ENCODE results near the gene ADAM11.
"Not testable (repeated sequence)": the region's sequence is repeated elsewhere in the genome, so short reads cannot be mapped to it uniquely, and the experiment has no call there.

ADAM11 gene, protein sequence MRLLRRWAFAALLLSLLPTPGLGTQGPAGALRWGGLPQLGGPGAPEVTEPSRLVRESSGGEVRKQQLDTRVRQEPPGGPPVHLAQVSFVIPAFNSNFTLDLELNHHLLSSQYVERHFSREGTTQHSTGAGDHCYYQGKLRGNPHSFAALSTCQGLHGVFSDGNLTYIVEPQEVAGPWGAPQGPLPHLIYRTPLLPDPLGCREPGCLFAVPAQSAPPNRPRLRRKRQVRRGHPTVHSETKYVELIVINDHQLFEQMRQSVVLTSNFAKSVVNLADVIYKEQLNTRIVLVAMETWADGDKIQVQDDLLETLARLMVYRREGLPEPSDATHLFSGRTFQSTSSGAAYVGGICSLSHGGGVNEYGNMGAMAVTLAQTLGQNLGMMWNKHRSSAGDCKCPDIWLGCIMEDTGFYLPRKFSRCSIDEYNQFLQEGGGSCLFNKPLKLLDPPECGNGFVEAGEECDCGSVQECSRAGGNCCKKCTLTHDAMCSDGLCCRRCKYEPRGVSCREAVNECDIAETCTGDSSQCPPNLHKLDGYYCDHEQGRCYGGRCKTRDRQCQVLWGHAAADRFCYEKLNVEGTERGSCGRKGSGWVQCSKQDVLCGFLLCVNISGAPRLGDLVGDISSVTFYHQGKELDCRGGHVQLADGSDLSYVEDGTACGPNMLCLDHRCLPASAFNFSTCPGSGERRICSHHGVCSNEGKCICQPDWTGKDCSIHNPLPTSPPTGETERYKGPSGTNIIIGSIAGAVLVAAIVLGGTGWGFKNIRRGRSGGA

DNA sequence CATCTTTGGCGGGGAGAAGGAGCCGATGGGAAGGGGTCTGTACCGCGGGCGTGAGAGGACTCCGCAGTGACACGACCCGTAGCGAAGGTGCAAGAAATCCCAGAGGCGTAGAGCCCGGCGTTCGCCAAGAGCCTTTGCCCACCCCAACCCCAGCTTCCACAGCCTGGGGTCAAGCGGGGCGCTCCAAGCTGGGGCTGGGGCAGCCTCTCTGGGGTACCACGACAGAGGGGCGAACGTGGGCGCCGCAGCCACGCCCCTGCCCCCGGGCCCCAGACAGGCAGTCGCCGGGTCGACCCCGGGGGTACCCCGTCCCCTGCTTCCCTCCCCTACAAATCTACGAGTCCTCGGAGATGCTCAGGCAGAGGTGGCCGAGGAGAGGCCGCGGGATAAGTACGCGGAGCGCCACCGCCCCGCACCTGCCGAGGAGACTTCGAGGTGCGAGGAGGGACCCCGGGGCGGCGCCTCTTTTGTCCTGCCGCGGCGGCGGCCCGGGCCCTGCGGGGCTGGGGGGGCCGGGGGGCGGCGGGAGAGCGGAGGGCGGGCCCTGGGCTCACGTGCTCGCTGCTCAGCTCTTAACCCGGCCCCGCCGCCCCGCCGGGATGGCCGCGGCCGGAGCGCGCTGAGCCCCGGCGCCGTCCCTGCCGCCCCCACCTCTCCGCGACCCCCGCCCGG is at the start of gene ADAM11:
Gene ADAM11, plus strand, starts transcription at position 575 of the 672 bp plus-strand sequence. CDS start 212 bp downstream, outside the sequence.
- no peak for DNase-seq

- DNase-seq, result no peak
These were observed 39.3 kb upstream of the ADAM11 start for GRCh38 chr17:44719444-44719843.

- DNase-seq, result no peak
These were observed 36.5 kb upstream of the ADAM11 start for GRCh38 chr17:44722254-44722653.

DNA sequence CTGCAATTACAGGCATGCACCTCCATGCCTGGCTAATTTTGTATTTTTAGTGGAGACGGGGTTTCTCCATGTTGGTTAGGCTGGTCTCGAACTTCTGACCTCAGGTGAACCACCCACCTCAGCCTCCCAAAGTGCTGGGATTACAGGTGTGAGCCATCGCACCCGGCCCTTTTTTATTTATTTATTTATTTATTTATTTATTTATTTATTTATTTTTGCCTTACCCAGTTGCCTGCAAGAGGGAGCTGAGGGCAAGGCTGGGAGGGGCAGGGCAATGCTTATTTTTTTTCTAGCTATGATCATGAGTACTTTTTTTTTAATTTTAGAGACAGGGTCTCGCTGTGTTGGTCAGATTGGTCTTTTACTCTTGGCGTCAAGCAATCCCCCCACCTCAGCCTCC is 32.7 kb upstream of the ADAM11 start:
- DNase-seq, result not testable (repeated sequence)

- DNase-seq, result no peak
These were observed 25.0 kb upstream of the ADAM11 start for GRCh38 chr17:44733753-44734152.

DNA sequence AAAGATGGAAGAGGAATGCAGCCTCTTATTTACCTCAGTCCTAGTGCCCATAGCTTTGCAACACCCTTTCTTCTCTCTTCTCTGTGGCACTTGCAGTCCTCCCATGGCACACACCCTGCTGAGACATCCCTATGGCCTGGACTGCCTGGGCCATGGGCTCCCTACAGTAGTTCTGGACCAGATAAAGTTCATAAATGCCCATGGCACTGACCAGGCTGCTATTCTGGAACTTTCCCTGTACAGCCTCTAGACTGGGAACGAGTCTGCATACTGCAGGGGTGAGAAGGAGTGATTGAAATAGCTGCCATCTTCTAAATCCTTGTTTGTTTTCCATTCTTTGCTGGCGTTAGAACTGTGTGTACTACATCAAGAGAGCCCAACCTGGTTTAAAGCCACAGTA is 24.5 kb upstream of the ADAM11 start:
- no peak for DNase-seq

DNA sequence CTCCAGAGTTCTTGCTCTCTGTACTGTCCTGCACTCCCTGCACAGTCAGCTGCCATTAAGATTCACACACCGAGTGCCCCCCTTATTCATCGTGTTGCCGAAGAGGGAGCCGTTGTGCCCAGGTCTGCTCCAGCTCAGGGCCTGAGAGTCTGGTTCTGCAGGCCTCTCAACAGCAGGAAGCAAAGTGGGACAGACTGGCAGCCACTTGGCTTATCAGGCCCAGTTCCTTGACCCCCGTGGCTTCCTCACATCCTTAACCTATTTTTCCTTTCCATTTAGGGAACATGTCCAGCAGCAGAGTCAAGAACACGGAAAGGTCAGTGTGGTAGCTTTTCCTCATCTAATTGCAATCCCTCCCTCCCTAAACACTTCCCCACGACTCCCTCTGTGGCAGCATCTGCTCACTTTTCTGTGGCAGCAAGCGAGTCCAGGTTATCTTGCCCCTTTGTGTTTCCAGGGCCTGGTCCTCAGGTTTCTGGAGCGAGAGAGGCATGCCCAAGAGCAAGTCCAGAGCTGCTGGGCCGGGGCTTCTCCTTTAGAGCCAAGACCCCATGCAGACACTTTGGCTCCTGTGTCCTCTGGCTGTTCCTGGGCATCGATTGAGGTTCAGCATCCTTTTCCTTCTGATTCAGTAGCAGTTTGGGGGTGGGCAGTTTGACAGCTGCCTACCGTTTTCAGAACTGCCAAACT is 22.1 kb upstream of the ADAM11 start:
- no peak for DNase-seq

DNA sequence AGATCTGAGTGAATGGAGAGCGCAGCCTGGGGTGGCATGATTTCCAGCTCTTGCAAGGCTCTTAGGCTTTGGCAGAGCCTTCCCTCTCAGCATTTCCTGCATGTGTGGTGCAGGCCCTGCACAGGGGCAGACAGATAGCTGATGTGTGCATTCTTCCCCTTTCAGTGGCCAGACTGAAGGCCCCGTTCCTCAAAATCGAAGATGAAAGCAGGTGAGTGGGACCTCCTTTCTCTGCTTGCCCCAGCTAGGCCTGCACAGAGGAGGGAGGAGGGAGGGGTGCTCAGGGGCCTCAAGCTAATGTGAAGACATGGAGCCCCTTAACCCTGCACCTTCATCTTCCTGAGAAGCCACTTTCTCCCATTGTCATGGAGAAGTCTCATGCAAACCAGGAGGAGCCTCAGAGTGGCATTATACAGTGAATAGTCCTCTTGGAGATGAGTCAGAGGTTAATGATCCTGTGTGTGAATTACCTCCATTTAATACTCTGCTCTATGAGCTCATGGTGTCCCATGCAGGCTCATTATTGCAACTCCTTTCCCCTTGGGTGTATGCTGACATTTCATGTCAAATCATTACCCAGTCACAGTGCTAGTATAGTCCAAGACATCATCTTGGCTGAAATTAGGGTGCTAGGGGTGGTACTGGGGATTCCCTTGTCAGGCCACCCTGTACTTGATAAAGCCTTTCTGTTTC is 20.4 kb upstream of the ADAM11 start:
- peak; percentile 19 for DNase-seq

GRCh38 chr17:44741316-44741715 is 17.5 kb upstream of the ADAM11 start:
- no peak for DNase-seq

- DNase-seq, result no peak
These were observed 13.5 kb upstream of the ADAM11 start for GRCh38 chr17:44745301-44745700.

GRCh38 chr17:44745738-44746137 is 13.1 kb upstream of the ADAM11 start:
- not testable (repeated sequence) for DNase-seq

DNA sequence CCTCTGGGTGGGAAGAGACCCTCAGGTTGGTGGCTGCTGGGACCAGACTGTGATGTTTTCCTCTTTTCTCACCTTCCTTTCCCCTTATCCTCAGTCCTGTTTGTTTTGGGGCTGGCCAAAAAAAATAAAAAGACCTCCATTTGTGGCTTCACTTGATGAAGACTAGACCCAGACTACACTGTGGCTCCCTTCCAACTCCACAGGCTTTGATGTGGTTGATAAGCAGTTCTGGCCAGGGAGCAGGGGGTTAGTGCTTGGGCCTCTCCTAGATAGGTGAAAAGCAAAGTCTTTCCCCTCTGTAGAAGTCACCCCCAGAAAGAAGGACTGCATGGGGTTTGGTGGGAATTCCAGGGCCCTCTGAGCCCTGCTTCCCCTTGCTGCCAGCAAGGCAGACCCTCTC is 11.2 kb upstream of the ADAM11 start:
- no peak for DNase-seq

DNA sequence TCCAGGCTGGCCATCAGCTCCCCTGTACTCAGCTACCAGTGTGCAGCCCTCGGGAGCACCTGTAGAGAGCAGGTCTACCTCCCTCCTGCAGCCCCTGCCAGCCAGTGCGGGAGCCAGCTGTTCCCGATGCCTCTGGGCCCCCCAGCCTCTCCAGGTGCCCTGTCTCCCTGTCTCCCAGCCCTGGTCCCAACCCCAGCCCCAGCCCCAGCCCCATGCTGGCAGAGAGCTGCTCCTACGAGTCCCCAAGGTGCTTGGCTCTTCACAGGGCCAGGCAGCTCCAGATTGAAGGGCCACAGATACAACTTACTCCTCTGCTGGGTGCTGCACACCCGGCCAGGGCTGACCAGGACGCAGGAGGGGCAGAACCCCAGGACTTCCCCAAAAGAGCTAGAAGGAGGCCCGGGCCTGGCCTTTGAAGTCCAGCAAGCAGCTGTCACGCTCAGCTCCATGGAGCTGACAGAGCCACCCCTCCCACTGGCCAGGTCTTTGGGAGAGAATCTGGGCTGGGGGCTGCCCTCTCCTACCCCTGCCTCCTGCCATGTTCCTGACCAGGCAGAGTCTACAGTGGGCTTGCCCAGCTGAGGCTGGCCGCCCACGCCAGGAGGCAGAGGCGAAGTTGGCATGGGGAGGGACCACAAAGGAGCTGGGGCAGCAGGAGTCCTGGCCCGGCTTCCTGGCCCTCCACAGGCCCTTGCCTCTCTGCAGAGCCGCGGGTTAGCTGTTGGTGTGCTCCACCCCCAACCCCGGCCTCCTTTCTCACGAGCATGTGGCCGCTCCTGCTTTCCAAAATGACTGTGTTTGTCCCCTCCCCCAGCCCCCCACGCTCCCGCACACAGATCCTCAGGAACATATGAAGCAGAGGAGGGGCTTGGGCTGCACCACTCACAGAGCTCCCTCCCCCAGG is 9.5 kb upstream of the ADAM11 start:
- no peak for DNase-seq

DNA sequence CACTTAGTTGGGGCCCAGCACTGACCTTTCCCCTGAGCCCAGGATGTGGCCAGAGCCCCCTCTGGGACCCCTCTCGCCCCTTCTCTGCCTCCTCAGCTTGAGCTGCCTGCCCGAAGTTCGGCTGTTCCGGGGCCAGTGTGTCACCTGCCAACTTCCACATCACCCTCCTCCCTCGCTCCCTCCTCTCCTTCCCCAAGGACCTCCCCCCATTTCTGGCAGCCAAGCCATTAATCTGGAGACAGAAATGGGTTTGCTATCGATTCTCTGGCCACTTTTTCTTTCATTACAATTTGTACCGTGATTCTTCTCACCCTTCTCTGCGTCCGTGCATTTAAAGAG is 8.8 kb upstream of the ADAM11 start:
- no peak for DNase-seq

- no peak for DNase-seq
These were observed 7.5 kb upstream of the ADAM11 start for GRCh38 chr17:44751331-44751730.

DNA sequence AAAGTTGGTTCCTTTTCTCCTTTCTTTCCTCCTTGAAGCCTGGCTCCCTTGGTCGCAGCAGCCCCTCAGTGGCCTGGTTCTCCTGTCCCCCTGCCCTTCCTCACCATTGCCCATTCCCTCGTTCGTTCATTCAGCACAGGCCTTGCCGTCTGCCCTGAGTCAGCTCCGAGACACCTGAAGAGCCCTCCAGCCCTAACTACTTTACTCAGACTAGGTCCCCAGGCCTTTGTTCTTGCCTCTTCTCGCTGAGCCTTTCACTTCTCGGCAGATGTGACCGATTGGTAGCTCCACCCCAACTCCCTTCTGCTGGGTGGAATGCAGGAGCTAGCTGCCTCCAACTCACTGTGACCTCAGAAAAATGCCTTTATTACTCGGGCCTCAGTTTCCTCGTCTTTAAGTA is 7.0 kb upstream of the ADAM11 start:
- DNase-seq, result no peak

- no peak for DNase-seq
These were observed 5.6 kb upstream of the ADAM11 start for GRCh38 chr17:44752953-44753861.

DNA sequence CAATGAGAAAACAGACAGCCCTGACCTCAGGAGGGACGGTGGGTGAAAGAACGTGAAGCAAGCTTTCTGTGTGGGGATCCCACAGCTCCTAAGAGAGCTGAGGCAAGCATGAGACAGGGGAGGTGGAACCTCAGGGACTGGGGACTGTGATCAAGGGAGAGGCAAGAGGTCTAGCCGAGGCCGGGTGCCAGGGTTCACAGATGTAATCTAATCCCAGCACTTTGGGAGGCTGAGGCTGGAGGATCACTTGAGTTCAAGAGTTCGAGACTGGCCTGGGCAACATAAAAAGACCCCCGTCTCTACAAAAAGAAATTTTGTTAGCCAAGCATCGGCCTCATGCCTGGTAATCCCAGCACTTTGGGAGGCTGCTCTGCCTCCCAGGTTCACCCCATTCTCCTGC is 4.5 kb upstream of the ADAM11 start:
- DNase-seq, result no peak

GRCh38 chr17:44755180-44755579 is 3.6 kb upstream of the ADAM11 start:
- not testable (repeated sequence) for DNase-seq
